Panc1 (cell line): Measurements from ENCODE around the gene PTPN23. TPM values are rescaled to one million over a fixed set of nuclear protein-coding genes. Genes with fewer than 3 reads are reported as not detected.

Experiments
- ATAC-seq: fragments of 200-7000 bp; cut with Tn5 transposase; 2 replicates; pipeline ENCODE4 v1.9.1; 2020; ENCODE audit warnings: mild to moderate bottlenecking, moderate library complexity
- BruUV-seq: library from RNA; stranded (reverse); fragments of 400-500 nt; replicated peaks from 2 replicates; lab custom pipeline; 2021; lab: Mats Ljungman, UMichigan
- CTCF ChIA-PET: fragments of 300-600 bp; sonication (Branson Sonifier 250); formaldehyde crosslinking; loops from one replicate; lab custom pipeline; 2022; ENCODE audit warnings: antibody characterized with exemption; lab: Charles Lee
- POLR2A ChIA-PET: fragments of 300-600 bp; sonication (Branson Sonifier 250); formaldehyde crosslinking; loops from one replicate; lab custom pipeline; 2022; ENCODE audit warnings: antibody characterized with exemption; lab: Charles Lee
- DNase-seq: peaks from one replicate; pipeline ENCODE4 v3.0.0-alpha.2; 2010; ENCODE audit warnings: low read depth, low spot score
- H3K27ac ChIP-seq: 2 replicates; pipeline ENCODE4 v1.5.1; 2011; ENCODE audit warnings: mild to moderate bottlenecking, low read length, inconsistent platforms
- H3K27me3 ChIP-seq: fragments of 200-500 bp; sonication (Bioruptor generic); 2 replicates; pipeline ENCODE4 v1.6.0; 2014; ENCODE audit warnings: low read length, inconsistent platforms; ENCODE audit not compliant: control insufficient read depth, insufficient read depth
- H3K36me3 ChIP-seq: fragments of 200-500 bp; sonication (Bioruptor generic); 2 replicates; pipeline ENCODE4 v1.5.1; 2014; ENCODE audit warnings: inconsistent platforms, mild to moderate bottlenecking, low read length, moderate library complexity; ENCODE audit not compliant: control insufficient read depth, insufficient read depth
- H3K4me1 ChIP-seq: 2 replicates; pipeline ENCODE4 v1.5.1; 2011; ENCODE audit warnings: inconsistent platforms, mild to moderate bottlenecking, low read length, moderate library complexity; ENCODE audit not compliant: control insufficient read depth, insufficient read depth
- H3K4me3 ChIP-seq, 2 experiments: 2 replicates each; pipeline ENCODE4 v1.5.1; 2011 to 2012; ENCODE audit warnings: low read depth in 2 of 2, low read length in 2 of 2, mild to moderate bottlenecking in 2 of 2, inconsistent platforms in 1 of 2, moderate library complexity in 1 of 2
- H3K9me3 ChIP-seq: fragments of 200-500 bp; sonication (Bioruptor generic); 2 replicates; pipeline ENCODE4 v1.5.1; 2014; ENCODE audit warnings: low read depth, mild to moderate bottlenecking, inconsistent platforms, low read length, moderate library complexity; ENCODE audit not compliant: control insufficient read depth, insufficient read depth
- CTCF ChIP-seq: fragments of 450-650 bp; IDR thresholded peaks from 2 replicates; pipeline ENCODE4 v1.5.1; 2017; ENCODE audit warnings: mild to moderate bottlenecking
- POLR2AphosphoS5 ChIP-seq: IDR thresholded peaks from 2 replicates; pipeline ENCODE4 v1.6.1; 2012; ENCODE audit warnings: mild to moderate bottlenecking, low read depth, low read length, moderate library complexity
- SIN3A ChIP-seq: IDR thresholded peaks from 2 replicates; pipeline ENCODE4 v1.6.1; 2012; ENCODE audit warnings: low read depth, mild to moderate bottlenecking, low read length, moderate library complexity, borderline replicate concordance; ENCODE audit not compliant: insufficient read depth
- TCF7L2 ChIP-seq: IDR thresholded peaks from 2 replicates; pipeline ENCODE4 v1.6.1; 2011; ENCODE audit warnings: mild to moderate bottlenecking, low read depth, low read length, inconsistent platforms
- in situ Hi-C: cut with HindIII; loops from 2 replicates; pipeline ENCODE4 v1.10.0; 2016; ENCODE audit warnings: low sequenced_read_pairs, low pct_unique_long_range_greater_than_20kb
- intact Hi-C: fragments of 100-400 bp; cut with micrococcal nuclease; formaldehyde crosslinking; loops from one replicate; pipeline ENCODE4 v1.10.0; 2022; ENCODE audit not compliant: unreplicated experiment
- total RNA-seq: library from RNA; stranded (reverse); gene quantifications from one replicate; pipeline ENCODE4 v1.2.1, GENCODE V29; 2021; ENCODE audit not compliant: unreplicated experiment
- TF ChIP-seq, protein P1 (sequence below), 2 experiments: IDR thresholded peaks; 2 replicates each; pipeline ENCODE4 v1.6.1; 2011 to 2012; ENCODE audit warnings: low read depth in 2 of 2, control low read depth in 1 of 2, low read length in 1 of 2, mild to moderate bottlenecking in 1 of 2, moderate library complexity in 1 of 2; ENCODE audit not compliant: insufficient read depth in 1 of 2

The PTPN23 gene
- total RNA-seq, 1 experiment from 2014 or later: 35.7 TPM

DNA sequence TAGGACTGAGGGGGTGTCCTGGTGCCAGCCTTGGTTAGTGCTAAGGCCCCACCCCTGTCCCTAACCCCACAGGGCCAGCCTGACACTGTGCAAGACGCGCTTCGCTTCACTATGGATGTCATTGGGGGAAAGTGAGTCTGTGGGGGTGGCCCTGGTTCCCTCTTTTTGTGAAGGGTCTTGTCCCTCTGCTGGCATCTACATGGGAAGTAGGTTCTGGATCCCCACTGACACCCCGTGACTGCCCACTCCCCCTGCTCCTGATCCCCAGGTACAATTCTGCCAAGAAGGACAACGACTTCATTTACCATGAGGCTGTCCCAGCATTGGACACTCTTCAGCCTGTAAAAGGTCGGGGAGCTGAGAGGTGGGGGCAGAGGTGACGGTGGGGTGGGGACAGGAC, 26.4 kb downstream of the PTPN23 start:
- TF ChIP-seq POLR2AphosphoS5 (no peak), TCF7L2 (no peak), SIN3A (no peak), CTCF (no peak)
- TF ChIP-seq, protein P1, sequence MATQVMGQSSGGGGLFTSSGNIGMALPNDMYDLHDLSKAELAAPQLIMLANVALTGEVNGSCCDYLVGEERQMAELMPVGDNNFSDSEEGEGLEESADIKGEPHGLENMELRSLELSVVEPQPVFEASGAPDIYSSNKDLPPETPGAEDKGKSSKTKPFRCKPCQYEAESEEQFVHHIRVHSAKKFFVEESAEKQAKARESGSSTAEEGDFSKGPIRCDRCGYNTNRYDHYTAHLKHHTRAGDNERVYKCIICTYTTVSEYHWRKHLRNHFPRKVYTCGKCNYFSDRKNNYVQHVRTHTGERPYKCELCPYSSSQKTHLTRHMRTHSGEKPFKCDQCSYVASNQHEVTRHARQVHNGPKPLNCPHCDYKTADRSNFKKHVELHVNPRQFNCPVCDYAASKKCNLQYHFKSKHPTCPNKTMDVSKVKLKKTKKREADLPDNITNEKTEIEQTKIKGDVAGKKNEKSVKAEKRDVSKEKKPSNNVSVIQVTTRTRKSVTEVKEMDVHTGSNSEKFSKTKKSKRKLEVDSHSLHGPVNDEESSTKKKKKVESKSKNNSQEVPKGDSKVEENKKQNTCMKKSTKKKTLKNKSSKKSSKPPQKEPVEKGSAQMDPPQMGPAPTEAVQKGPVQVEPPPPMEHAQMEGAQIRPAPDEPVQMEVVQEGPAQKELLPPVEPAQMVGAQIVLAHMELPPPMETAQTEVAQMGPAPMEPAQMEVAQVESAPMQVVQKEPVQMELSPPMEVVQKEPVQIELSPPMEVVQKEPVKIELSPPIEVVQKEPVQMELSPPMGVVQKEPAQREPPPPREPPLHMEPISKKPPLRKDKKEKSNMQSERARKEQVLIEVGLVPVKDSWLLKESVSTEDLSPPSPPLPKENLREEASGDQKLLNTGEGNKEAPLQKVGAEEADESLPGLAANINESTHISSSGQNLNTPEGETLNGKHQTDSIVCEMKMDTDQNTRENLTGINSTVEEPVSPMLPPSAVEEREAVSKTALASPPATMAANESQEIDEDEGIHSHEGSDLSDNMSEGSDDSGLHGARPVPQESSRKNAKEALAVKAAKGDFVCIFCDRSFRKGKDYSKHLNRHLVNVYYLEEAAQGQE (IDR thresholded peaks at IDR 0.05; ENCODE audit: insufficient read depth in 1 of 2, low read depth in 2 of 2, low read length in 1 of 2): no peak
- intact Hi-C loops (no loop called here), in situ Hi-C loops (no loop called here)
- H3K27ac ChIP-seq: no peak overlapping the region
- no TSS peak for BruUV-seq
- DNase-seq: no peak
- H3K27me3 ChIP-seq: no peaks in the 10 kb centered on the region
- no peak overlapping the region for H3K4me3 ChIP-seq
- no peaks in the 10 kb centered on the region for H3K9me3 ChIP-seq
- no peaks in the 10 kb centered on the region for H3K36me3 ChIP-seq
- CTCF ChIA-PET: interaction anchor here (0.7 kb wide), 1 partner anchor 14 kb away, joined by 6 read pairs; no protein-coding TSS in a partner anchor
- H3K4me1 ChIP-seq: no peaks in the 10 kb centered on the region
- POLR2A ChIA-PET: no interaction called here
- no peak for ATAC-seq

DNA sequence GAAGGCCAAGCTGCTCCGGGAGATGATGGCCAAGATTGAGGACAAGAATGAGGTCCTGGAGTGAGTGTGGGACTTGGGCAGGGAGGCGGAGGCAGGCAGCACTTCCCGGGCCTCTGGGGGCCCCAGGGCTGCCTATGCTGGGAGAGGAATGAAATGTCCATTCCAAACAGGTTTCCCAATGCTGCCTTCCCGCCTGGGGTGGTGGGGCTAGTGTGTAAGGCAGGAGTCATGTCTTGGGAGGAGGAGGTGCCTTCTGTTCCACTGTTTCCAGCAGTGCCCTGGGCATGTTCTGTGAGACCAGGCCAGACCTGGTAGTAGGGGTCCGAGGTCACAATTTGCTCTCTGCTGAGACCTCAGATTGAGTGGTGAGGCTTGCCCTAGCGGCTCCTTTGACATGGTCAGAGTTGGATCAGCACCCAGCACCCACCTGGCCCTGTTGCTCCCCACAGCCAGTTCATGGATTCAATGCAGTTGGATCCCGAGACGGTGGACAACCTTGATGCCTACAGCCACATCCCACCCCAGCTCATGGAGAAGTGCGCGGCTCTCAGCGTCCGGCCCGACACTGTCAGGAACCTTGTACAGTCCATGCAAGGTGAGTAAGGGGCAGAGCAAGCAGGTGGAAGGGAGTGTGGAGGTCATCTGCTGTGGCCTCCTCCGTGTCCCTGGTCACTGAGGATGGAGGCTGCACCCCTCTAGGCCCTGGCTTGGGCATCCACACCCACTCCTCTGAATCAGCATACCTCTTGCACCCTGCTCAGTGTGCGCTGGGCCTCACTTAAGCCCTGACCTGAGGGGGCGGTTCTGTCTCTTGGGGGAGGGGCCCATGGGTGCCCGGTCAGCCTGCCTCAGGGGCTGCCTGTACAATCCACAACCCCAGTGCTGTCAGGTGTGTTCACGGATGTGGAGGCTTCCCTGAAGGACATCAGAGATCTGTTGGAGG, 27.3 kb downstream of the PTPN23 start:
- POLR2A ChIA-PET: no interaction called here
- no peaks in the 10 kb centered on the region for H3K27me3 ChIP-seq

More for the DNA sequence above, 27.3 kb downstream of the PTPN23 start:
- intact Hi-C loops (no loop called here), in situ Hi-C loops (no loop called here)
- CTCF ChIA-PET: interaction anchor here (0.7 kb wide), 1 partner anchor 13 kb away, joined by 6 read pairs; no protein-coding TSS in a partner anchor
- H3K4me3 ChIP-seq: no peak overlapping the region
- no peak overlapping the region for H3K27ac ChIP-seq
- no TSS peak for BruUV-seq
- TF ChIP-seq SIN3A (no peak), TCF7L2 (no peak), CTCF (no peak), POLR2AphosphoS5 (no peak)
- TF ChIP-seq, protein P1 (IDR thresholded peaks at IDR 0.05; ENCODE audit: insufficient read depth in 1 of 2, low read depth in 2 of 2, low read length in 1 of 2): no peak
- no peaks in the 10 kb centered on the region for H3K36me3 ChIP-seq
- ATAC-seq (no peak), DNase-seq (no peak)
- no peaks in the 10 kb centered on the region for H3K4me1 ChIP-seq
- H3K9me3 ChIP-seq: no peaks in the 10 kb centered on the region
